Frontal cortex (tissue), 4 donors: ENCODE results near the gene ARHGAP8. TPM values are rescaled to one million over a fixed set of nuclear protein-coding genes. Genes with fewer than 3 reads are reported as not detected.

Source experiments
- DNase-seq, 2 donors: peaks; one replicate each; pipeline ENCODE4 v3.0.0; 2012; ENCODE audit warnings: low spot score in 2 of 2
- FAIRE-seq: peaks from 2 replicates; lab custom pipeline; 2012; peaks lifted over from hg19 to GRCh38; lab: Jason Lieb, UNC
- total RNA-seq: library from RNA; depleted of rRNA; stranded (reverse); fragments of >200 nt; gene quantifications from one replicate; pipeline ENCODE4 v1.2.3, GENCODE V29; 2014
- donor health status: control.
- donor health status: control.
- donor health status: control.

ARHGAP8 gene
- total RNA-seq, 1 donor from 2014 or later: 1.2 TPM

DNA sequence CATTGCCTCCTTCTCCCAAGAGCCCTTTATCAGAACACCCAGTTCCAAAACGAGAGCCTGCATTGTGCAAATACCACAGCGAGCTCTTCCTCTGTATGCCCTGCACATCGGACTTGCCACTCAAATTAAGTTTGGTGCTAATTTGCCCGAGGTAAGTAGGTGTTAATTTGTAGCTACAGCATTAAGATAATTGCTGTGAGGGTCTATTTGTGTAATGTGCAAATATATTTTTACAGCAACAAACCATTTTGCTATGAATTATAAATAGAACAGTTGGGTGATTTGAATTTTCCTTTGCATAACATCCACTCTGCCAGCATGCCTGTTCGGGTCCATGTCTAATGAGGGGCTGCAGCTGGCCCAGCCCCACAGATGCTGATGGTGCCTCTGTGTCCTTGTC is 8.1 kb downstream of the ARHGAP8 start:
- DNase-seq (no peak), FAIRE-seq (no peak)

- FAIRE-seq: no peak
- no peak for DNase-seq
Measured at GRCh38 chr22:44761025-44761424, 8.7 kb downstream of the ARHGAP8 start.

GRCh38 chr22:44764373-44764772 is 12.0 kb downstream of the ARHGAP8 start:
- no peak for FAIRE-seq

GRCh38 chr22:44764974-44765373 is 12.6 kb downstream of the ARHGAP8 start:
- no peak for FAIRE-seq
- no peak for DNase-seq

More at GRCh38 chr22:44764373-44764772, 12.0 kb downstream of the ARHGAP8 start:
- no peak for DNase-seq

DNA sequence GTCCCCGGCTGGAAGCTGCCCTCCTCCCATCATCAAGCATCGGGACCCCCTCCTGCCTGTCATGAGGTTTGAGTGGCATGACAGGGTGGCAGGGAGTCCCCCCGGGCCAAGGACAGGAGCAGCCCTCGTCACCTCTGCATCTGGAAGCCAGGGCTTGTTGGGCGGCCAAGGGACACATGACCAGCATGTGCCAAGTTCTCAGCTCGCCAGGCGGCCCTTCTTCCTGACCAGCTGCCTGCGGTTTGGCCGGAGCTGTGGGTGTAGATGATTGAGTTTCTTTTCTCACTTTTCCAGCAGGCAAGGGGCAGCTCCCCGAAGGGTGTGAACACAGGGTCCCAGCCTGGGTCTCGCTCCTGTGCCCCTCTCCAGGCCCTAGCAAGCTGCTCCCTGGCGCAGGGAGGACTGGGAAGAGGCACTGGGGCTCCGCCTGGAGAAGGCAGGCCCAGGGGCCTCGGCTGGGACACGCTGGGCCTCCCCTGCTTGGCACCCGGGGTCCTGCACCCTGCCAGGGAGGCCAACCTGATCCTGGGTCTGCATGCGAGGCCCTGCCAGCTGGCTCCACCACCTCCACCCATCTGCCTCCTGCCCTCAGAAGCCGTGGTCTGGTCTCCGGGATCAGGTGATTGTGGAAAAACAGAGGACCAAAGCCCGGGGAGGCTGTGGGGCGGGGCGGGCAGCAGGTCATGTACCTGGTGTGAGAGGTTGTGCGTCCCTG is 13.4 kb downstream of the ARHGAP8 start:
- no peak for DNase-seq
- no peak for FAIRE-seq

DNA sequence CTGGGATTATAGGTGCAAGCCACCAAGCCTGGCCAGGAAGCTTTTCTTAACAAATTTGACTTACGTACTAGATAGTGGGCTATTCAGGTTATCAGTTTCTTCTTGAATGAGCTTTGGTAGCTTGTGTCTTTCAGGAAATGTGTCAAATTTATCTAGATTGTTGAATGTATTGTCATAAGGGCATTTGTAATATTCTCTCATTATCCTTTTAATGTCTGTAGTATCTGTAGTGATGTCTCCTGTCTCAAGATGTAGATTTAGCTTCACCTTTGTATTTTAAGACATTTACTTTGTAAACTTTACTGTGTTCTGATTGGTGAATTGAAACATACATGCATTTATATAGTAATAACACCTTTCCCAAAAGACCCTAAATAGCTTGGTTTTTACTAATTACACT is 20.7 kb downstream of the ARHGAP8 start:
- DNase-seq: no peak

GRCh38 chr22:44775862-44776261 is 23.5 kb downstream of the ARHGAP8 start:
- FAIRE-seq (no peak), DNase-seq (no peak)

More for the DNA sequence above, 20.7 kb downstream of the ARHGAP8 start:
- no peak for FAIRE-seq

DNA sequence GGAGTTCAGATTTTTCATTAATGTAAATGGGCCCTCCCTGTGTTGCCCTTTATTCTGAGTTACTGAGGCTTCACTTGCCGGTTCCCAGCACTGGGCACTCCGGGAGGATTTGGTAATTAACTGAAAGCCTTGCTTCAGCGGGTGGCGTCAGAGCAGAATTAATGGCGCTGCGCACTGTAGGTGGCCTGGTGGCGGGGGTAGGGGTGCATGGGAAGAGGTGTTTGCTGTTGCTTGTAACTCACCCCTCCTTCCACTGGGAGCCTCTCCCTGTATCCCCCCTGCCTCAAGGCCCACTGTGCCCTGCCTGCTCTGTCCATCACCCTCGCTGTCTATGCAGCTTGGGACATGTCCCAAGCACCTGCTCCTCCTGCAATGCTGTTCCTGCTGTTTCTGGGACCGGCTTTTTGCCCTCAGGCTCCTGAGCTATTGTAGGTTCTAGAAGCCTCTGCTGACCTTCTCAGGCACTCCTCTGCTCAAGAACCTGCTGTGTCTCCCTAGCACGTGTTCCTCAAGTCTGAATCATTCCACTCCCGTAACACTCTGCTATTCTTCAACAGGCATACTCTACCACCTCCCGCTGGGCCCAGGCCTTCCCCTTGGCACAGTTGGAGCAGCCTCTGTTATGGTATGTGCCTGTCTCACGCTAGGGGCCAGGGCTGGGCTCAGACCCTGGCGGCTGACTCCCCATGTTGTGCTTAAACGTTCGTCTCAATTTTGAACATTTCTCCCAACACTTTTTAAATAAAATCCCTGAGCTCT is 24.4 kb downstream of the ARHGAP8 start:
- DNase-seq (no peak), FAIRE-seq (no peak)

DNA sequence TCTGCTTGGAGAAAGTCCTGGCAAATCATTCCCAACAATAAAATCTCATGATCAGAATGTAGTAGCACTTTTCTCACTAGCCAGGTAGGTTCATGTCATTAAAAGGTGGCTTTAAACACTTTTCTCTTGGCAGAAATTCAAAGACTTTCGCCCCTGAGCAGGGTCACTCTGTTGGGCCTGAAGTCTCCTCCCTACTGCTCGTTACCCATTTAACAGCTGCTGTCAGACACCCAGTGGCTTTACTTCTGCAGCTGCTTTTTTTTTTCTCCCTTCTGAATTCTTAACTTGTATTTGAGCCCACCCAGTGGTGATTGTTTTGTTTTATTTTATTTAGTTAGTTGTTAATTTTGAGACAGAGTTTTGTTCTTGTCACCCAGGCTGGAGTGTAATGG is 25.0 kb downstream of the ARHGAP8 start:
- FAIRE-seq: no peak
- DNase-seq: no peak

DNA sequence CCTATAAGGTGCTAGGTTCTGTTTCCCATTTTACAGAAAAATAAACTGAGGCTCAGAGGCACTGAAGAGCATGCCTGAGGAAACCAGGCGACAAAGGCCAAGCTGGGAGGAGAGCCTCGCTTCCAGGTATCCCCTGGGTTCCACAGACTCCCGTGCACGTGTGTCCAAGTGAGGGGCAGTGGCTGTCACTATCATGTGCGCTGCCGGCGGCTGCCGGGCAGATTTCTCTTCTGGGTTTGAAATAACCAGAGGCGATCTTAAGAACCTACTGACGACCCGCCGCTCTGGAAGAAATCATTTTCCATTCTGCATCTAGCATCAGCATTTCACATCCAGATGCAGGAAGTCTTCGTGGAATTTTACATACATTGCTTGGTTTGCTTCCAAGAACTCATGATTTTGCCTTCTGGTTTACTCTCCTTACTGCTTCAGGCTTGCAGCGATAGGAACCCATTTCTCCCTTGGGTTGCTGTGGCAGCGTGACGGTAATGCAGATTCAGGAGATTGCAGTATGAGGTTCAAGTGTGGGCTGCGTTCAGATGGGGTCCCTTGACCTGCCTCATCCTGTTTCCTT is 28.6 kb downstream of the ARHGAP8 start:
- FAIRE-seq (no peak), DNase-seq (no peak)

- FAIRE-seq (no peak), DNase-seq (no peak)
Measured at GRCh38 chr22:44782363-44782963, 30.1 kb downstream of the ARHGAP8 start.

DNA sequence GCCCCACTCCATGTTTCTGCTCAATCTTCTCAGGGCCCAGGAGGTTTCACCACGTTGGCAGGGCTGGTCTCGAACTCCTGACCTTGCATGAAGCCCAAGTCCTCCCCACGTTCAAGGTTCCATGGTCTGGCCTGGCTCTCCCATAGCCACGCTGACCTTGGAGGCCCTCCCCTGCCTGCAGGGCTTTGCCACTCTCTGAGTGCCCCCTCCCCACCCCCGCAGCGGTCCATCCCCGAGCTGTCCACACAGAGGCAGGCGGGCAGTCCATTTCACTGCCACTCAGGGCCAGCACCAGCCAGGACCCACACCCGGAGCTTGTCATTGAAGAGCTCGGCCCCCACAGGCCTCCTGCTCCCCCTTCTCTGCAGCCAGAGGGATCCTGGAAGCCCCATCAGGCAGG is 30.7 kb downstream of the ARHGAP8 start:
- no peak for DNase-seq
- no peak for FAIRE-seq

DNA sequence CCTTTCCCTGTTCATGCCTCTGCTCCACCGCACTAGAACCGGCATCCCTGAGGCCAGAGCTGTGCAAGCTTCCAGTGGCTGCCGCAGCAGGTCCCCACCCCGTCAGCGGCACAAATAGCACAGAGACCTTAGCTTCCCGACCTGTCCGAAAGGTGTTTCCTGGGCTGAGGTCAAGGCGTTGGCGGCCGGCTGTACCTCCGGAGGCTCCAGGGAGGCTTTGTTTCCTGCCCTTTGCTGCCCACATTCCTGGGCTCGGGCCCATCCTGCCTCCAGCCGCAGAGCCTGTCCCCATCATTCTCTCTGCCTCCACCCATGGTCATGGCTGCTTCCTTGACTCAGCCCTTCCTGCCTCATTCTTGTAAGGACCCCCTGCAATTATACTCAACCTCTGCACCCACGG is 31.2 kb downstream of the ARHGAP8 start:
- DNase-seq (no peak), FAIRE-seq (no peak)

- FAIRE-seq: no peak
- no peak for DNase-seq
Measured at GRCh38 chr22:44786136-44786535, 33.8 kb downstream of the ARHGAP8 start.

DNA sequence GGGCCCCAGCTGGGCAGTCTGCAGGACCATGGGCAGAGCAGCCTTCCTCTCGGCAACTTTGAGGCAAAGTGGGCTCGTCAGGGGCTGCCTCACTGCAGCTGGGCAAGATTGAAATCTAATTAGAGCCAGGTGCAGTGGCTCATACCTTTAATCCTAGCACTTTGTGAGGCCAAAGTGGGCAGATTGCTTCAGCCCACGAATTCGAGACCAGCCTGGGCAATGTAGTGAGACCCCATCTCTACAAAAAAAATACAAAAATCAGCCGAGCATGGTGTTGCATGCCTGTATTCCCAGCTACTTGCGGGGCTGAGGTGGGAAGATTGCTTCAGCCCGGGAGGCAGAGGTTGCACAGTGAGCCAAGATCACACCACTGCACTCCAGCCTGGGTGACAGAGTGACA is 34.2 kb downstream of the ARHGAP8 start:
- no peak for FAIRE-seq
- no peak for DNase-seq

GRCh38 chr22:44787832-44788231 is 35.5 kb downstream of the ARHGAP8 start:
- no peak for DNase-seq
- FAIRE-seq: no peak

DNA sequence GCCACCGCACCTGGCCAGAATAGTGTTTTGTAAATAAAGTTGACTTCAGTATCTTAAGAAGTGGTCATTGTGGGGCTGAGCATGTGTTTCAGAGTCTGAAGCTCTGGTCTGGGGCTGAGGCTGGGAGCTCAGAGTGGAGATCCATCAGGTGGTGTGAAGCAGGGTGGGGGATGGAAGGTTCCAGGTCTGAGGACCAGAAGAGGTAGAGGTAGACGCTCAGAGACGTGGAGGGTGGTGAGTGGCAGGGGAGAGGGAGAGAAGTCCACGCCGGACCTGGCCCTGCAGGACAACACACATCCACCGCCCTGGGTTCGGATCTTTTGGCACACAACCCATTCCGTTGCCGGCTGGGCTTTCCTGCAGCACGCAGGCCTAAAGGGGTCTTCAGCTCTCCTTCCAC is 40.7 kb downstream of the ARHGAP8 start:
- DNase-seq: no peak
- no peak for FAIRE-seq

GRCh38 chr22:44793506-44794172 is 41.3 kb downstream of the ARHGAP8 start:
- DNase-seq: no peak
- FAIRE-seq: no peak

- DNase-seq: no peak
- FAIRE-seq: no peak
Measured at GRCh38 chr22:44795701-44796630, 43.6 kb downstream of the ARHGAP8 start.
